Neural cell (in vitro differentiated cells): ENCODE data around the gene KIAA0513. TPM values are rescaled to one million over a fixed set of nuclear protein-coding genes. Genes with fewer than 3 reads are reported as not detected.

Source experiments
- H2AFZ ChIP-seq: fragments of 200-600, 300-800 bp; sonication (generic), shearing (Covaris generic); 2 replicates; pipeline ENCODE4 v1.6.0; 2014; ENCODE audit warnings: low read depth, mild to moderate bottlenecking, antibody characterized with exemption, low read length, moderate library complexity
- H3F3A ChIP-seq: fragments of 200-600 bp; shearing (Covaris generic); 2 replicates; pipeline ENCODE4 v1.6.1; 2016; ENCODE audit warnings: mild to moderate bottlenecking, moderate library complexity, mixed read lengths, antibody characterized with exemption, low read length; ENCODE audit not compliant: insufficient read depth, poor library complexity, severe bottlenecking
- H3K27ac ChIP-seq: fragments of 200-600, 300-800 bp; sonication (generic), shearing (Covaris generic); 2 replicates; pipeline ENCODE4 v1.5.1; 2014; ENCODE audit warnings: mild to moderate bottlenecking, low read length, moderate library complexity
- H3K27me3 ChIP-seq: fragments of 300-800, 200-600 bp; sonication (generic), shearing (Covaris generic); 2 replicates; pipeline ENCODE4 v1.6.0; 2014; ENCODE audit warnings: mild to moderate bottlenecking, low read depth, low read length, moderate library complexity; ENCODE audit not compliant: insufficient read depth
- H3K36me3 ChIP-seq: fragments of 300-800, 200-600 bp; sonication (generic), shearing (Covaris generic); 2 replicates; pipeline ENCODE4 v1.5.1; 2014; ENCODE audit warnings: mild to moderate bottlenecking, antibody characterized with exemption, low read length, moderate library complexity; ENCODE audit not compliant: insufficient read depth
- H3K4me2 ChIP-seq: fragments of 300-800, 200-600 bp; sonication (generic), shearing (Covaris generic); 2 replicates; pipeline ENCODE4 v1.6.0; 2014; ENCODE audit warnings: mild to moderate bottlenecking, low read length
- H3K4me3 ChIP-seq: fragments of 300-800, 200-600 bp; sonication (generic), shearing (Covaris generic); 2 replicates; pipeline ENCODE4 v1.5.1; 2014; ENCODE audit warnings: mild to moderate bottlenecking, low read length, moderate library complexity
- H3K79me2 ChIP-seq: fragments of 200-600 bp; shearing (Covaris generic); replicated peaks from 2 replicates; pipeline ENCODE4 v1.6.0; 2014; ENCODE audit warnings: mild to moderate bottlenecking, low read length, moderate library complexity; ENCODE audit not compliant: insufficient read depth
- H3K9ac ChIP-seq: fragments of 300-800, 200-600 bp; sonication (generic), shearing (Covaris generic); 2 replicates; pipeline ENCODE4 v1.6.1; 2016; ENCODE audit warnings: mild to moderate bottlenecking, low read length, mixed read lengths
- H3K9me2 ChIP-seq: fragments of 200-600 bp; shearing (Covaris generic); 2 replicates; pipeline ENCODE4 v1.6.1; 2016; ENCODE audit warnings: mild to moderate bottlenecking, low read length, mixed read lengths; ENCODE audit not compliant: insufficient read depth
- H3K9me3 ChIP-seq: fragments of 200-600, 300-800 bp; sonication (generic), shearing (Covaris generic); 2 replicates; pipeline ENCODE4 v1.6.1; 2016; ENCODE audit warnings: mild to moderate bottlenecking, mixed run types, low read length, moderate library complexity, mixed read lengths
- H4K20me1 ChIP-seq: fragments of 200-600 bp; shearing (Covaris generic); 2 replicates; pipeline ENCODE4 v1.6.1; 2016; ENCODE audit warnings: mild to moderate bottlenecking, mixed run types; ENCODE audit not compliant: insufficient read depth
- EP300 ChIP-seq: fragments of 450-650 bp; conservative IDR thresholded peaks from 2 replicates; pipeline ENCODE4 v1.6.1; 2014; ENCODE audit warnings: antibody characterized with exemption, mild to moderate bottlenecking, moderate library complexity; ENCODE audit not compliant: poor library complexity, severe bottlenecking
- EZH2 ChIP-seq: fragments of 200-600, 300-800 bp; shearing (Covaris generic), sonication (generic); IDR thresholded peaks from 2 replicates; pipeline ENCODE4 v1.6.1; 2014; ENCODE audit warnings: antibody characterized with exemption, low read length, borderline replicate concordance, mild to moderate bottlenecking; ENCODE audit not compliant: insufficient read depth, poor library complexity, severe bottlenecking
- MXI1 ChIP-seq: fragments of 450-650 bp; conservative IDR thresholded peaks from 2 replicates; pipeline ENCODE4 v1.6.1; 2014; ENCODE audit warnings: antibody characterized with exemption, mild to moderate bottlenecking; ENCODE audit not compliant: poor library complexity, severe bottlenecking
- POLR2AphosphoS5 ChIP-seq: IDR thresholded peaks from 2 replicates; pipeline ENCODE4 v1.6.1; 2012
- RAD21 ChIP-seq: fragments of 450-650 bp; conservative IDR thresholded peaks from 2 replicates; pipeline ENCODE4 v1.6.1; 2014; ENCODE audit warnings: antibody characterized with exemption, mild to moderate bottlenecking, moderate library complexity
- SMC3 ChIP-seq: fragments of 450-650 bp; conservative IDR thresholded peaks from 2 replicates; pipeline ENCODE4 v1.6.1; 2014; ENCODE audit warnings: antibody characterized with exemption, mild to moderate bottlenecking, moderate library complexity; ENCODE audit not compliant: poor library complexity
- TAF1 ChIP-seq: IDR thresholded peaks from 2 replicates; pipeline ENCODE4 v1.6.1; 2012; ENCODE audit warnings: low read depth
- polyA plus RNA-seq: library from polyadenylated mRNA; depleted of rRNA; stranded (reverse); fragments of >200 nt; gene quantifications from 2 replicates; pipeline ENCODE4 v1.2.3, GENCODE V29; 2014
- TF ChIP-seq, protein P1 (sequence below): IDR thresholded peaks from 2 replicates; pipeline ENCODE4 v1.6.1; 2012; ENCODE audit warnings: borderline replicate concordance
- TF ChIP-seq, protein P2 (sequence below): fragments of 450-650 bp; IDR thresholded peaks from 2 replicates; pipeline ENCODE4 v1.5.1; 2014; ENCODE audit warnings: antibody characterized with exemption, mild to moderate bottlenecking, moderate library complexity; ENCODE audit not compliant: poor library complexity, severe bottlenecking

KIAA0513 gene
- polyA plus RNA-seq, 1 donor from 2014 or later: 18.9 TPM

DNA sequence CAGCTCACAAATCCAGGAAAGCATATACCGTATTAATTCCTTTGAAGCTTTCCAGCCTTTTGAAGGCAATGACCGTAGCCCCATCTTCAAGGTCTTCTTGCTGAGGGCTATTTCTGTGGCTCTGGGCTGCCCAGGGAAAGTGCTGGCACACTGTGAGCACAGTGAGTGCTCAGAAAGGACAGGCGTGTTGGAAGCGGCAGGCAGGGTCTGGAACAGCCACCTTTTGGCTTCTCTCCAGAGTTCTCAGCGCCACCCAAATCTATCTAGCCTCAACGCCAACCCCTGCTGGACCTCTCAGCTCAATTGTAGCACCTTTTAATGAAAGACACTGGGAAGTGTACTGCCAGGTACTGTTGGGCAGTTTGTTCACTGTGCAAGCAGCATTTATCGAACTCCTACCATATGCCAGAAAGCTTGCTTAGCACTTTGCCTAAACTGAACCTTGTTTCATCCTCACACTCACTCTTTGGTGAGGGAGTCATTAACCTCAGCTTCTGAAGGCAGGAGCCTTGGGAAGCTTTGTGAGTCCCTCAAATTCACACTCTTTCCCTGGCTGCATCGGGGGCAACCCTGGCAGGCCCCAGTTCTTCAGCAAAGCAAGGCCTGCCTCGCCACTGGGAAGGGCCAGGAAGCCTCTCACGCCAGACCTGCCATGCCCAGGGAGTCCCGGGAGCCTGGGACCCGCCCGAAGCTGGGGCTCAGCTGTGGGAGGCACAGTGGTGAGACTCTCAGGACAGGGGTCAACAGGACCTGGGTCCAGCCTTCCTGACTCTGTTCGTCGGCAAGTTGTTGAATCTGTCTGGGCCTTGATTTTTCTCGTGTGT is 98.2 kb downstream of the KIAA0513 start:
- Histone ChIP-seq H4K20me1 (no peaks in the 10 kb centered on the region), H3K4me3 (no peak overlapping the region), H3K9ac (no peak overlapping the region), H3K9me2 (no peaks in the 10 kb centered on the region), H3K27me3 (no peaks in the 10 kb centered on the region), H3K27ac (no peak overlapping the region), H3K9me3 (no peaks in the 10 kb centered on the region), H3F3A (no peaks in the 10 kb centered on the region), H3K4me2 (no peak overlapping the region), H2AFZ (no peak overlapping the region), H3K36me3 (no peaks in the 10 kb centered on the region), H3K79me2 (no peaks in the 10 kb centered on the region)
- TF ChIP-seq TAF1: no peak
- no peak for TF ChIP-seq POLR2AphosphoS5
- no peak for TF ChIP-seq EP300
- TF ChIP-seq, protein P1, sequence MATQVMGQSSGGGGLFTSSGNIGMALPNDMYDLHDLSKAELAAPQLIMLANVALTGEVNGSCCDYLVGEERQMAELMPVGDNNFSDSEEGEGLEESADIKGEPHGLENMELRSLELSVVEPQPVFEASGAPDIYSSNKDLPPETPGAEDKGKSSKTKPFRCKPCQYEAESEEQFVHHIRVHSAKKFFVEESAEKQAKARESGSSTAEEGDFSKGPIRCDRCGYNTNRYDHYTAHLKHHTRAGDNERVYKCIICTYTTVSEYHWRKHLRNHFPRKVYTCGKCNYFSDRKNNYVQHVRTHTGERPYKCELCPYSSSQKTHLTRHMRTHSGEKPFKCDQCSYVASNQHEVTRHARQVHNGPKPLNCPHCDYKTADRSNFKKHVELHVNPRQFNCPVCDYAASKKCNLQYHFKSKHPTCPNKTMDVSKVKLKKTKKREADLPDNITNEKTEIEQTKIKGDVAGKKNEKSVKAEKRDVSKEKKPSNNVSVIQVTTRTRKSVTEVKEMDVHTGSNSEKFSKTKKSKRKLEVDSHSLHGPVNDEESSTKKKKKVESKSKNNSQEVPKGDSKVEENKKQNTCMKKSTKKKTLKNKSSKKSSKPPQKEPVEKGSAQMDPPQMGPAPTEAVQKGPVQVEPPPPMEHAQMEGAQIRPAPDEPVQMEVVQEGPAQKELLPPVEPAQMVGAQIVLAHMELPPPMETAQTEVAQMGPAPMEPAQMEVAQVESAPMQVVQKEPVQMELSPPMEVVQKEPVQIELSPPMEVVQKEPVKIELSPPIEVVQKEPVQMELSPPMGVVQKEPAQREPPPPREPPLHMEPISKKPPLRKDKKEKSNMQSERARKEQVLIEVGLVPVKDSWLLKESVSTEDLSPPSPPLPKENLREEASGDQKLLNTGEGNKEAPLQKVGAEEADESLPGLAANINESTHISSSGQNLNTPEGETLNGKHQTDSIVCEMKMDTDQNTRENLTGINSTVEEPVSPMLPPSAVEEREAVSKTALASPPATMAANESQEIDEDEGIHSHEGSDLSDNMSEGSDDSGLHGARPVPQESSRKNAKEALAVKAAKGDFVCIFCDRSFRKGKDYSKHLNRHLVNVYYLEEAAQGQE: no peak
- TF ChIP-seq, protein P2, sequence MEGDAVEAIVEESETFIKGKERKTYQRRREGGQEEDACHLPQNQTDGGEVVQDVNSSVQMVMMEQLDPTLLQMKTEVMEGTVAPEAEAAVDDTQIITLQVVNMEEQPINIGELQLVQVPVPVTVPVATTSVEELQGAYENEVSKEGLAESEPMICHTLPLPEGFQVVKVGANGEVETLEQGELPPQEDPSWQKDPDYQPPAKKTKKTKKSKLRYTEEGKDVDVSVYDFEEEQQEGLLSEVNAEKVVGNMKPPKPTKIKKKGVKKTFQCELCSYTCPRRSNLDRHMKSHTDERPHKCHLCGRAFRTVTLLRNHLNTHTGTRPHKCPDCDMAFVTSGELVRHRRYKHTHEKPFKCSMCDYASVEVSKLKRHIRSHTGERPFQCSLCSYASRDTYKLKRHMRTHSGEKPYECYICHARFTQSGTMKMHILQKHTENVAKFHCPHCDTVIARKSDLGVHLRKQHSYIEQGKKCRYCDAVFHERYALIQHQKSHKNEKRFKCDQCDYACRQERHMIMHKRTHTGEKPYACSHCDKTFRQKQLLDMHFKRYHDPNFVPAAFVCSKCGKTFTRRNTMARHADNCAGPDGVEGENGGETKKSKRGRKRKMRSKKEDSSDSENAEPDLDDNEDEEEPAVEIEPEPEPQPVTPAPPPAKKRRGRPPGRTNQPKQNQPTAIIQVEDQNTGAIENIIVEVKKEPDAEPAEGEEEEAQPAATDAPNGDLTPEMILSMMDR: no peak
- TF ChIP-seq EZH2: no peak
- no peak for TF ChIP-seq RAD21
- no peak for TF ChIP-seq MXI1
- TF ChIP-seq SMC3: no peak

DNA sequence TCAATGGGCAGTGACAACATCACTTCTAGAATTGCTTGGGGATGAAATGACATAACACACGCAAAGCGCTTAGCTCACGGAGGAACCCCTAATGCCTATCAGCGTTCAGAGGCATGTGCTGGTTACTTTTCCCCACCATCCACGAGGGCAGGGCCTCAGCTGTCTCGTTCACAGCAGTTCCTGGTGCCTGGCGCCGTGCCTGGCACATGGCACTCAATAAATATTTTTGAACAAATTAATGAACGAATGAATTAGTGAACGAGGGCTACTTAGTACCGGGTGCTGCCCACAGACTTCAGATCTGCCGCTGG is 98.8 kb downstream of the KIAA0513 start:
- Histone ChIP-seq H3K4me2 (no peak overlapping the region), H3K27ac (no peak overlapping the region)

More for the DNA sequence above, 98.8 kb downstream of the KIAA0513 start:
- Histone ChIP-seq H3K4me3 (no peak overlapping the region), H3F3A (no peaks in the 10 kb centered on the region), H4K20me1 (no peaks in the 10 kb centered on the region), H3K9ac (no peak overlapping the region), H3K9me2 (no peaks in the 10 kb centered on the region), H3K79me2 (no peaks in the 10 kb centered on the region), H3K27me3 (no peaks in the 10 kb centered on the region), H3K36me3 (no peaks in the 10 kb centered on the region), H2AFZ (no peak overlapping the region), H3K9me3 (no peaks in the 10 kb centered on the region)
- TF ChIP-seq, protein P1: no peak
- TF ChIP-seq, protein P2: no peak
- TF ChIP-seq TAF1 (no peak), MXI1 (no peak), EZH2 (no peak), EP300 (no peak), RAD21 (no peak), POLR2AphosphoS5 (no peak), SMC3 (no peak)
